H9 (cell line): Measurements from ENCODE around the gene MBD3L2B. TPM values are rescaled to one million over a fixed set of nuclear protein-coding genes. Genes with fewer than 3 reads are reported as not detected.

Experiments used
- DNase-seq: peaks from one replicate; pipeline ENCODE4 v3.0.0-alpha.2; 2017
- H2AFZ ChIP-seq: one replicate; pipeline ENCODE4 v1.6.1; 2013; ENCODE audit warnings: mild to moderate bottlenecking, low read length, control low read depth, moderate library complexity
- H2AK5ac ChIP-seq: 2 replicates; pipeline ENCODE4 v1.6.1; 2013; ENCODE audit warnings: low read length, control low read depth, mixed read lengths; ENCODE audit not compliant: insufficient read length
- H2BK120ac ChIP-seq: one replicate; pipeline ENCODE4 v1.6.1; 2013; ENCODE audit warnings: low read depth, mild to moderate bottlenecking, low read length, control low read depth, inconsistent platforms; ENCODE audit not compliant: poor library complexity, severe bottlenecking
- H2BK12ac ChIP-seq: 2 replicates; pipeline ENCODE4 v1.6.1; 2013; ENCODE audit warnings: low read length, control low read depth, mixed read lengths, low read depth; ENCODE audit not compliant: insufficient read length
- H2BK15ac ChIP-seq: 2 replicates; pipeline ENCODE4 v1.6.1; 2013; ENCODE audit warnings: low read depth, low read length, control low read depth
- H2BK20ac ChIP-seq: one replicate; pipeline ENCODE4 v1.6.1; 2013; ENCODE audit warnings: low read depth, mild to moderate bottlenecking, low read length, control low read depth, inconsistent platforms; ENCODE audit not compliant: poor library complexity, severe bottlenecking
- H2BK5ac ChIP-seq: 2 replicates; pipeline ENCODE4 v1.6.1; 2013; ENCODE audit warnings: low read length, control low read depth, mixed read lengths; ENCODE audit not compliant: insufficient read length
- H3K14ac ChIP-seq: 2 replicates; pipeline ENCODE4 v1.6.1; 2013; ENCODE audit warnings: low read length, control low read depth; ENCODE audit not compliant: insufficient read depth
- H3K18ac ChIP-seq: 2 replicates; pipeline ENCODE4 v1.6.1; 2013; ENCODE audit warnings: low read depth, mild to moderate bottlenecking, mixed read lengths, low read length, control low read depth; ENCODE audit not compliant: insufficient read length
- H3K23ac ChIP-seq: 2 replicates; pipeline ENCODE4 v1.6.1; 2013; ENCODE audit warnings: low read length, control low read depth, mixed read lengths, low read depth; ENCODE audit not compliant: insufficient read length
- H3K23me2 ChIP-seq: 2 replicates; pipeline ENCODE4 v1.6.1; 2013; ENCODE audit warnings: low read depth, mild to moderate bottlenecking, mixed read lengths, low read length, control low read depth; ENCODE audit not compliant: insufficient read length, poor library complexity, severe bottlenecking
- H3K27ac ChIP-seq: 2 replicates; pipeline ENCODE4 v1.5.1; 2013; ENCODE audit warnings: low read length, control low read depth, mixed read lengths, low read depth; ENCODE audit not compliant: insufficient read length
- H3K27me3 ChIP-seq: 2 replicates; pipeline ENCODE4 v1.6.1; 2013; ENCODE audit warnings: low read length, control low read depth, inconsistent platforms; ENCODE audit not compliant: insufficient read depth
- H3K4ac ChIP-seq: 2 replicates; pipeline ENCODE4 v1.6.1; 2013; ENCODE audit warnings: low read depth, mild to moderate bottlenecking, control low read depth, inconsistent platforms, low read length, moderate library complexity
- H3K4me1 ChIP-seq: 2 replicates; pipeline ENCODE4 v1.6.1; 2013; ENCODE audit warnings: low read length, control low read depth, inconsistent platforms; ENCODE audit not compliant: insufficient read depth
- H3K4me2 ChIP-seq: 2 replicates; pipeline ENCODE4 v1.6.1; 2013; ENCODE audit warnings: low read length, control low read depth, mixed read lengths; ENCODE audit not compliant: insufficient read length, insufficient read depth
- H3K56ac ChIP-seq: 2 replicates; pipeline ENCODE4 v1.6.1; 2013; ENCODE audit warnings: low read depth, mild to moderate bottlenecking, mixed read lengths, low read length, control low read depth; ENCODE audit not compliant: insufficient read length
- H3K79me1 ChIP-seq: 2 replicates; pipeline ENCODE4 v1.6.1; 2013; ENCODE audit warnings: low read depth, mild to moderate bottlenecking, moderate library complexity, low read length, control low read depth, inconsistent platforms; ENCODE audit not compliant: insufficient read depth, poor library complexity, severe bottlenecking
- H3K79me2 ChIP-seq: 2 replicates; pipeline ENCODE4 v1.6.1; 2013; ENCODE audit warnings: low read length, control low read depth, inconsistent platforms; ENCODE audit not compliant: insufficient read depth
- H3K9ac ChIP-seq: 2 replicates; pipeline ENCODE4 v1.6.1; 2013; ENCODE audit warnings: low read length, control low read depth, mixed read lengths; ENCODE audit not compliant: insufficient read length; ENCODE audit errors: extremely low read depth
- H3K9me3 ChIP-seq: one replicate; pipeline ENCODE4 v1.6.1; 2013; ENCODE audit warnings: low read depth, low read length, inconsistent platforms; ENCODE audit not compliant: control insufficient read depth
- H3T11ph ChIP-seq: one replicate; pipeline ENCODE4 v1.6.1; 2013; ENCODE audit warnings: mild to moderate bottlenecking, low read length, control low read depth, inconsistent platforms
- H4K20me1 ChIP-seq: one replicate; pipeline ENCODE4 v1.6.1; 2013; ENCODE audit not compliant: control insufficient read depth, insufficient read length, insufficient read depth
- H4K5ac ChIP-seq: 2 replicates; pipeline ENCODE4 v1.6.1; 2013; ENCODE audit warnings: low read depth, mild to moderate bottlenecking, mixed read lengths, low read length, control low read depth; ENCODE audit not compliant: insufficient read length
- H4K8ac ChIP-seq: replicated peaks from 2 replicates; pipeline ENCODE4 v1.6.1; 2013; ENCODE audit warnings: low read length, control low read depth, mixed read lengths, low read depth; ENCODE audit not compliant: insufficient read length
- H4K91ac ChIP-seq: 2 replicates; pipeline ENCODE4 v1.6.1; 2013; ENCODE audit warnings: low read depth, mild to moderate bottlenecking, moderate library complexity, mixed read lengths, low read length, control low read depth; ENCODE audit not compliant: insufficient read length
- H3K27ac Mint-ChIP-seq, 3 experiments: 2 replicates in 2 of 3; 3 replicates in 1 of 3; pipeline ENCODE4 v1.8.0; 2020 to 2021; ENCODE audit warnings: mixed read lengths in 3 of 3, mild to moderate bottlenecking in 1 of 3, moderate library complexity in 1 of 3
- H3K27me3 Mint-ChIP-seq: 2 replicates; pipeline ENCODE4 v1.8.0; 2021; ENCODE audit warnings: low read depth, mild to moderate bottlenecking, moderate library complexity, mixed read lengths
- H3K36me3 Mint-ChIP-seq, 3 experiments: 2 replicates in 2 of 3; 3 replicates in 1 of 3; pipeline ENCODE4 v1.8.0; 2020 to 2021; ENCODE audit warnings: low read depth in 3 of 3, mixed read lengths in 3 of 3; ENCODE audit not compliant: insufficient read depth in 1 of 3
- H3K4me1 Mint-ChIP-seq, 2 experiments: 2 replicates each; pipeline ENCODE4 v1.8.0; 2020; ENCODE audit warnings: mixed read lengths in 2 of 2
- H3K4me3 Mint-ChIP-seq, 2 experiments: 2 replicates in 1 of 2; 3 replicates in 1 of 2; pipeline ENCODE4 v1.8.0; 2020 to 2021; ENCODE audit warnings: mild to moderate bottlenecking in 2 of 2, mixed read lengths in 2 of 2, moderate library complexity in 1 of 2
- H3K9me3 Mint-ChIP-seq, 2 experiments: 2 replicates in 1 of 2; 3 replicates in 1 of 2; pipeline ENCODE4 v1.8.0; 2020; ENCODE audit warnings: mild to moderate bottlenecking in 2 of 2, mixed read lengths in 2 of 2, moderate library complexity in 1 of 2
- WGBS: extraction: QIAGEN DNeasy Blood & Tissue Kit; methylation state at CpG from one replicate; pipeline ENCODE4 v1.1.7; 2013; ENCODE audit warnings: missing lambda C conversion rate, low lambda C conversion rate, mixed read lengths; ENCODE audit not compliant: insufficient read length; ENCODE audit errors: extremely low coverage; 5-methylcytosine and 5-hydroxymethylcytosine counted together
- total RNA-seq: library from RNA; stranded (reverse); gene quantifications from 2 replicates; pipeline ENCODE4 v1.2.1, GENCODE V29; 2021
- TF ChIP-seq, protein P1 (sequence below): fragments of 200-600 bp; sonication (generic); conservative IDR thresholded peaks from 3 replicates; pipeline ENCODE4 v1.8.0; 2021; ENCODE audit warnings: antibody characterized with exemption, mild to moderate bottlenecking

Gene MBD3L2B
- total RNA-seq, 1 experiment from 2014 or later: not detected

DNA sequence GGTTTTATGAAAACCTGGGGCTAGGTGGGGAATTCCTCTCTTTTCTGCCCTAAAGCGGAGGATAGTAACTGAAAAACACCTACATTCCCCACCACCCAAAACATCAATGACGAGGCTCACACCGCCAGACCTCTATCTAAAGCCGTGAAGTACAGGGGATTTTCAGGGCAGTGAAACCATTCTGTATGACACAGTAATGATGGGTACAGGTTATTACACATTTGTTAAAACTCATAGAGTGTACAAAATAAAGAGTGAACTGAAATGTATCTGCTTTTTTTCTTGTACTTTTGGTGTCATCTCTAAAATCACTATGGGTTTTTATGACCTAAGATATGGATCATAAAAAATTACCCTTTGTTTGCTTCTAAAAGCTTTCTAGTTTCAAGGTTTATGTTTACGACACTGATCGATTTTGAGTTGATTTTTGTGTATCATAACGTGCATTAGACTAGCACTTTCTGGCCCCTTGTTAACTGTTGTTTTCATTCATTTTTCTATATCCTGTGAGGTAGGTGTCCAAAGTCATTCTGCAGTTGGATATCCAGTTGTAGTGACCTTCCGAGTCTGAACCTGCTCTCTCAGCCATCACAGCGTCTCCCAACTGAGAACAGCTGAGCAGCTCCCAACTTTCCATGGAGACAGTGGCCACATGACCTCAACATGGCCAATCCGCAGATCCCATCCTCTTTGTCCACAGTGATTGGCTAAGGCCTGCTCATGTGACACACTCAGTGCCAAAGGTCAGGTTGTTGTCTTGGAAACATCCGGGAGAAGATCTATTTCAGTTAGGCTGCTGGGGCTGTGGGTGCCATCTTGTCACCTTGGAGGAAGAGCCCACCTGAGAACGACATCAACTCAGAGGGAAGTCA lies 10.3 kb downstream of the MBD3L2B start:
- Mint-ChIP-seq H3K4me3 (no peak overlapping the region), H3K27me3 (peaks cover 2% of the 10 kb centered on the region), H3K27ac (no peak overlapping the region), H3K4me1 (no peaks in the 10 kb centered on the region), H3K36me3 (peaks cover 0 to 11% (median 6%) of the 10 kb centered on the region in 3 experiments; a peak in 4 of 7 replicates), H3K9me3 (peaks cover 84 to 87% of the 10 kb centered on the region in 2 experiments)
- Histone ChIP-seq H3K4ac (no peak overlapping the region), H2BK12ac (no peak overlapping the region), H3K23ac (no peak overlapping the region), H4K20me1 (no peaks in the 10 kb centered on the region), H3K79me1 (no peaks in the 10 kb centered on the region), H2BK15ac (no peak overlapping the region), H2BK5ac (no peak overlapping the region), H2AK5ac (no peak overlapping the region), H3K9ac (no peak overlapping the region), H4K5ac (no peak overlapping the region), H3K9me3 (peaks cover 26% of the 10 kb centered on the region), H3K27me3 (no peaks in the 10 kb centered on the region), H3K4me2 (no peak overlapping the region), H3K79me2 (no peaks in the 10 kb centered on the region), H2BK120ac (no peak overlapping the region), H4K91ac (no peak overlapping the region), H3K4me1 (no peaks in the 10 kb centered on the region), H4K8ac (no peak overlapping the region), H2BK20ac (no peak overlapping the region), H3K27ac (no peak overlapping the region), H3K56ac (no peak overlapping the region), H3T11ph (no peak overlapping the region), H3K23me2 (no peaks in the 10 kb centered on the region), H3K14ac (no peak overlapping the region), H2AFZ (no peak overlapping the region), H3K18ac (no peak overlapping the region)
- DNase-seq: no peak
- TF ChIP-seq, protein P1, sequence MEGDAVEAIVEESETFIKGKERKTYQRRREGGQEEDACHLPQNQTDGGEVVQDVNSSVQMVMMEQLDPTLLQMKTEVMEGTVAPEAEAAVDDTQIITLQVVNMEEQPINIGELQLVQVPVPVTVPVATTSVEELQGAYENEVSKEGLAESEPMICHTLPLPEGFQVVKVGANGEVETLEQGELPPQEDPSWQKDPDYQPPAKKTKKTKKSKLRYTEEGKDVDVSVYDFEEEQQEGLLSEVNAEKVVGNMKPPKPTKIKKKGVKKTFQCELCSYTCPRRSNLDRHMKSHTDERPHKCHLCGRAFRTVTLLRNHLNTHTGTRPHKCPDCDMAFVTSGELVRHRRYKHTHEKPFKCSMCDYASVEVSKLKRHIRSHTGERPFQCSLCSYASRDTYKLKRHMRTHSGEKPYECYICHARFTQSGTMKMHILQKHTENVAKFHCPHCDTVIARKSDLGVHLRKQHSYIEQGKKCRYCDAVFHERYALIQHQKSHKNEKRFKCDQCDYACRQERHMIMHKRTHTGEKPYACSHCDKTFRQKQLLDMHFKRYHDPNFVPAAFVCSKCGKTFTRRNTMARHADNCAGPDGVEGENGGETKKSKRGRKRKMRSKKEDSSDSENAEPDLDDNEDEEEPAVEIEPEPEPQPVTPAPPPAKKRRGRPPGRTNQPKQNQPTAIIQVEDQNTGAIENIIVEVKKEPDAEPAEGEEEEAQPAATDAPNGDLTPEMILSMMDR: no peak
- no CpG with 5 or more reads among the region's 12 CpGs for WGBS
